ENCODE data around the gene ANLN. TPM values are rescaled to one million over a fixed set of nuclear protein-coding genes. Genes with fewer than 3 reads are reported as not detected.

ANLN gene
- total RNA-seq, 1 donor from 2014 or later = 3.3 TPM

DNA sequence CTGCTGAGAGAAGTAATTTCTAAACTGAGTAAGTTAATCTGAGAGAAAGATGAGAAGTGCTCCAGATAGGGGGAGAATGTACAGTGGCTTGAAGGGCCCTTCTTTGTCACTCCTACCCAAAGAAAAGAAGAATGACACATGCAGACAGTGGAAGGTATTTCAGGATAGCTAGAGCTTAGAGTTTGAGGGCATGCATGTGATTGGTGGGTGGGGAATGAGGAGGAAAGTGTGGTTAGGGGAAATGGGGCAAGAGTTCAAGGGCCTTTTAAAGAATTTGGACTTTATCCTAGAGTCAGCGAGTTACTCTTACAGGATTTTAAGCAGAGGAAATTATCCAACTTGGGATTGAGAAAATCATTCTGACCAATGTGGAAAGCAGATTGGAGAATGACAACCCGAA is 50.0 kb downstream of the ANLN start:
- peak; percentile 60 for ATAC-seq
- Histone ChIP-seq H3K27me3 (no peaks in the 10 kb centered on the region), H3K9me3 (no peaks in the 10 kb centered on the region), H3K27ac (no peak overlapping the region), H3K36me3 (no peaks in the 10 kb centered on the region), H3K4me3 (no peak overlapping the region), H3K4me1 (no peaks in the 10 kb centered on the region)
- DNase-seq = no peak
- intact Hi-C loops (cut with DNase I) = no loop called here
- TF ChIP-seq, protein P1, sequence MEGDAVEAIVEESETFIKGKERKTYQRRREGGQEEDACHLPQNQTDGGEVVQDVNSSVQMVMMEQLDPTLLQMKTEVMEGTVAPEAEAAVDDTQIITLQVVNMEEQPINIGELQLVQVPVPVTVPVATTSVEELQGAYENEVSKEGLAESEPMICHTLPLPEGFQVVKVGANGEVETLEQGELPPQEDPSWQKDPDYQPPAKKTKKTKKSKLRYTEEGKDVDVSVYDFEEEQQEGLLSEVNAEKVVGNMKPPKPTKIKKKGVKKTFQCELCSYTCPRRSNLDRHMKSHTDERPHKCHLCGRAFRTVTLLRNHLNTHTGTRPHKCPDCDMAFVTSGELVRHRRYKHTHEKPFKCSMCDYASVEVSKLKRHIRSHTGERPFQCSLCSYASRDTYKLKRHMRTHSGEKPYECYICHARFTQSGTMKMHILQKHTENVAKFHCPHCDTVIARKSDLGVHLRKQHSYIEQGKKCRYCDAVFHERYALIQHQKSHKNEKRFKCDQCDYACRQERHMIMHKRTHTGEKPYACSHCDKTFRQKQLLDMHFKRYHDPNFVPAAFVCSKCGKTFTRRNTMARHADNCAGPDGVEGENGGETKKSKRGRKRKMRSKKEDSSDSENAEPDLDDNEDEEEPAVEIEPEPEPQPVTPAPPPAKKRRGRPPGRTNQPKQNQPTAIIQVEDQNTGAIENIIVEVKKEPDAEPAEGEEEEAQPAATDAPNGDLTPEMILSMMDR (IDR thresholded peaks at IDR 0.05) = no peak

DNA sequence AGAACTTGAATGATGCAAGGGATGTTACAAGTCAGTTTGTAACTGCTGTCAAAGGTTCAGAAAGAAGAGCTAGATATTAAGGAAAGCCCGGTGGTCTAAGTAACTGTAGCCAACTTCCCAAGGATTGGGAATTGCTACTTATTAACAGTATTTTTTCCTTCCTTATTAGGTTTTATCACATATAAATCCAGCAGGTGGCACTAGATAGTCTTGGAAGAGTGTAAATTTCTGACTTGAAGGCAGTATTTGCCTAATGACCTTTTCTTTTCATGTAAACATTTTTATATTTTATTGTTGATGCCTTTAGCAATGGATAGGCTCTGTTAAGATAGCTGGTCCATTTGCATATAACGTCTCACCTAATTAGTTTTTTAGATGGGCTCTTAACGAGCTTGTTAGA is 51.2 kb downstream of the ANLN start:
- H3K27ac ChIP-seq = no peak overlapping the region
- TF ChIP-seq, protein P1 (IDR thresholded peaks at IDR 0.05) = peak; percentile 48
- intact Hi-C loops (cut with DNase I) = no loop called here
- ATAC-seq = peak; percentile 49
- H3K36me3 ChIP-seq = no peaks in the 10 kb centered on the region
- DNase-seq = no peak
- H3K4me1 ChIP-seq = no peaks in the 10 kb centered on the region
- H3K27me3 ChIP-seq = no peaks in the 10 kb centered on the region
- H3K4me3 ChIP-seq = no peak overlapping the region
- no peaks in the 10 kb centered on the region for H3K9me3 ChIP-seq

DNA sequence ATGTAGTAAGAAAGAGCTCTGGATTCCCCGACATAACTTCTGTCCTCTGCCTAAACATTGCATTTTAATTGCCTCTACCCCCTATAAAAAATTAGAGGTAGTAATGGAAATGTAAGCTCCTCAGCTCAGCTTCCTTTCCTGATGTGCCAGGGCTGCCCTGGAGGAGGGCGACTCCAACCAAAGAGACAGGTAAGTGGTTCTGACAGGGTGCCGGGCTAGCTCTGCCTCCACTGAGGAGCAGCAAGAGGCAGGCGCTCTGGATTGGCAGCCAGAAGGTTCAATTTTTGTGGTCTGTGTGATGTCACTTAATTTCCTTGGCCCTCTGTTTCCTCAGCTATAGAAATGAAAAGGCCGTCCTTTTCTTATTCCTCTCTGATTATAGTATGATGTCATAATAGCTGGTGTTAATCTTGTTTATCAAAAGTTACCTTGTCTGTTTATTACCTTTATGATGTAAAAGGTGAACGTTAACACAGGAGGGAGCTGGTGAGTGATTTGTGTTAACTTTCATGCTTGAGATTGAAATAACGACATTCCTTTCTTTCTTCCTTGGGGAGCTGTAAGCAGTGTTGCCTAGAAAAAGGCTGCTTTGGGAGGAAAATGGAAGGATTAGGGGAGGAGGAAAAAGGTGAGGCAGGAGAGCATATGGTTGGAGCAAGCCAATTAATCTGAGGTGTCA is 51.8 kb downstream of the ANLN start:
- ATAC-seq = no peak

DNA sequence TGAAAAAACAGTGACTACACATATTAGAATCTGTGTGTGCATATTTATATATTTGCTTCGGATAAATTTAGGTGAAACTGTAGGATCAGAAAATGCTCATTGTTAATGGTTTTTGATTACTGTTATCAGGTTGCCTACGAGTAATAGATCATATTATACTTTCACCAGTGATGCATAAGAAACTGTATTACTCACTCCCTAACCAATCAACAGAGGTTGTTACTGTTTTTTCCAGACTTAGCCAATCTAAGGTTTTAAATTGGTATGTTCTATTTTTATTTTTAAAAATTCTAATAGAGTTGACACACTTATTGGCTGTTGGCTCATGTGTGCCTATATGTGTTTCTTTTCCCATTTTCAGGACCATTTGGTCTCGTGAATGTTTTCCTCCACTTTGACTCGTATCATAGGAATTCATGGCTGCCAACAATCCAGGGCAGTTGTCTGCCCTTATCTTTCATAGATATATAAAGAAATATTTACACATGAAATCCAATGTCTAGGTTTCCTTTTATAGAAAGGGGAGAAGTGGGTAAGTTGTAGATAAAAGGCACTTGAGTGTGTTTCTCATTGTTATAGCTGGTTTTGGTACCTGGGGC is 59.2 kb downstream of the ANLN start:
- DNase-seq (no peak), ATAC-seq (no peak)
- TF ChIP-seq, protein P1 (IDR thresholded peaks at IDR 0.05) = no peak
- Histone ChIP-seq H3K9me3 (no peaks in the 10 kb centered on the region), H3K4me1 (no peaks in the 10 kb centered on the region), H3K36me3 (no peaks in the 10 kb centered on the region), H3K27ac (no peak overlapping the region), H3K4me3 (no peak overlapping the region), H3K27me3 (no peaks in the 10 kb centered on the region)
- intact Hi-C loops (cut with DNase I) = no loop called here

More for the DNA sequence above, 51.8 kb downstream of the ANLN start:
- H3K4me1 ChIP-seq = no peaks in the 10 kb centered on the region
- intact Hi-C loops (cut with DNase I) = no loop called here
- no peaks in the 10 kb centered on the region for H3K36me3 ChIP-seq
- no peaks in the 10 kb centered on the region for H3K27me3 ChIP-seq
- DNase-seq = no peak
- H3K4me3 ChIP-seq = no peak overlapping the region
- TF ChIP-seq, protein P1 (IDR thresholded peaks at IDR 0.05) = no peak
- H3K9me3 ChIP-seq = no peaks in the 10 kb centered on the region
- H3K27ac ChIP-seq = no peak overlapping the region

DNA sequence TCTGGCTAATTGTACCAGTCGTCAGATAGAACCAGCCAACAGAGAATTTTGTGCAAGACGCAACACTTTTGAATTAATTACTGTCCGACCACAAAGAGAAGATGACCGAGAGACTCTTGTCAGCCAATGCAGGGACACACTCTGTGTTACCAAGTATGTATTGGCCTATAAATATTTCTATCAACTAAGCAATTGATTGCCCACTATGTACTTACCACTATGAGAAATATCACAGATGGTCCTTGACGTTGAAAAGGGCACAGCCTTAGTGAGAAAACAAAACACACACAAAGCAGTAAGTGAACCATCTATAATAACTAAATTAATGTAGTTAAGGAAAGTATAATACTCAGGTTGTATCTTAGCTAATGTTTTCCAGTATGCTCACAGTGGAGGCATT is 60.0 kb downstream of the ANLN start:
- no peak overlapping the region for H3K27ac ChIP-seq
- no peaks in the 10 kb centered on the region for H3K9me3 ChIP-seq
- TF ChIP-seq, protein P1 (IDR thresholded peaks at IDR 0.05) = no peak
- no peaks in the 10 kb centered on the region for H3K27me3 ChIP-seq
- H3K4me1 ChIP-seq = no peaks in the 10 kb centered on the region
- intact Hi-C loops (cut with DNase I) = no loop called here
- ATAC-seq (no peak), DNase-seq (no peak)
- no peak overlapping the region for H3K4me3 ChIP-seq
- H3K36me3 ChIP-seq = no peaks in the 10 kb centered on the region

All from upper lobe of right lung (tissue), 1 donor.